ENCODE results near the gene CD52. TPM values are rescaled to one million over a fixed set of nuclear protein-coding genes. Genes with fewer than 3 reads are reported as not detected.

The CD52 gene
- total RNA-seq, 1 experiment from 2014 or later = 2.8 TPM

DNA sequence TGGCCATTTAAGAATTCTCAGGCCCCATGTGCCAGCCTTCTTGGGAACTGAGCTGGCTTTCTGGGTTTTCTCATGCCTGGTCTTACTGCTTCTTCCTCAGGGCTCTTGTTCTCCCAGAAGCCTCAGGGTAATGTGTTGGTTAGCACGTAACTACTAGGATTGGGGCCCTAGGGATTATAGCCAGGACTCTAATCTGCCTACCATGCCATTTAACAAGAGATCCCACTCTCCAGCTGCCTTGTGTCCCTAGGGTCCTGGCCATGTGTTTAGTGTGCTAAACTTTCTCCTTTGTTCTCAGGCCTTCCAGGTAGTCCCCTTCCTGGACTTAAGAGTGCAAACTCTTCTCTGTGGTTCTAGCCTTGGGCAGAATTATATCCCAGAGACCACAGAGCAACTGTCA, 40.0 kb upstream of the CD52 start:
- H3K27me3 Mint-ChIP-seq (ENCODE audit: low read depth) = no peaks in the 10 kb centered on the region
- no peaks in the 10 kb centered on the region for H3K9me3 Mint-ChIP-seq
- CTCF ChIA-PET = interaction anchor here (0.6 to 1.3 kb wide), 2 partner anchors 86 to 139 kb away, joined by 3 to 4 read pairs; no protein-coding TSS in a partner anchor
- H3K4me1 Mint-ChIP-seq = peaks cover 35% of the 10 kb centered on the region
- H3K4me3 Mint-ChIP-seq = no peak overlapping the region
- H3K36me3 Mint-ChIP-seq = peaks cover 53% of the 10 kb centered on the region
- no peak overlapping the region for H3K27ac Mint-ChIP-seq
- POLR2A ChIA-PET = no interaction called here
- no peak for DNase-seq (ENCODE audit: low spot score)
- ATAC-seq = no peak
- TF ChIP-seq, protein P1, sequence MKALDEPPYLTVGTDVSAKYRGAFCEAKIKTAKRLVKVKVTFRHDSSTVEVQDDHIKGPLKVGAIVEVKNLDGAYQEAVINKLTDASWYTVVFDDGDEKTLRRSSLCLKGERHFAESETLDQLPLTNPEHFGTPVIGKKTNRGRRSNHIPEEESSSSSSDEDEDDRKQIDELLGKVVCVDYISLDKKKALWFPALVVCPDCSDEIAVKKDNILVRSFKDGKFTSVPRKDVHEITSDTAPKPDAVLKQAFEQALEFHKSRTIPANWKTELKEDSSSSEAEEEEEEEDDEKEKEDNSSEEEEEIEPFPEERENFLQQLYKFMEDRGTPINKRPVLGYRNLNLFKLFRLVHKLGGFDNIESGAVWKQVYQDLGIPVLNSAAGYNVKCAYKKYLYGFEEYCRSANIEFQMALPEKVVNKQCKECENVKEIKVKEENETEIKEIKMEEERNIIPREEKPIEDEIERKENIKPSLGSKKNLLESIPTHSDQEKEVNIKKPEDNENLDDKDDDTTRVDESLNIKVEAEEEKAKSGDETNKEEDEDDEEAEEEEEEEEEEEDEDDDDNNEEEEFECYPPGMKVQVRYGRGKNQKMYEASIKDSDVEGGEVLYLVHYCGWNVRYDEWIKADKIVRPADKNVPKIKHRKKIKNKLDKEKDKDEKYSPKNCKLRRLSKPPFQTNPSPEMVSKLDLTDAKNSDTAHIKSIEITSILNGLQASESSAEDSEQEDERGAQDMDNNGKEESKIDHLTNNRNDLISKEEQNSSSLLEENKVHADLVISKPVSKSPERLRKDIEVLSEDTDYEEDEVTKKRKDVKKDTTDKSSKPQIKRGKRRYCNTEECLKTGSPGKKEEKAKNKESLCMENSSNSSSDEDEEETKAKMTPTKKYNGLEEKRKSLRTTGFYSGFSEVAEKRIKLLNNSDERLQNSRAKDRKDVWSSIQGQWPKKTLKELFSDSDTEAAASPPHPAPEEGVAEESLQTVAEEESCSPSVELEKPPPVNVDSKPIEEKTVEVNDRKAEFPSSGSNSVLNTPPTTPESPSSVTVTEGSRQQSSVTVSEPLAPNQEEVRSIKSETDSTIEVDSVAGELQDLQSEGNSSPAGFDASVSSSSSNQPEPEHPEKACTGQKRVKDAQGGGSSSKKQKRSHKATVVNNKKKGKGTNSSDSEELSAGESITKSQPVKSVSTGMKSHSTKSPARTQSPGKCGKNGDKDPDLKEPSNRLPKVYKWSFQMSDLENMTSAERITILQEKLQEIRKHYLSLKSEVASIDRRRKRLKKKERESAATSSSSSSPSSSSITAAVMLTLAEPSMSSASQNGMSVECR (CRISPR knock-in tag; IDR thresholded peaks at IDR 0.05; ENCODE audit: borderline replicate concordance) = no peak
- TF ChIP-seq, protein P2, sequence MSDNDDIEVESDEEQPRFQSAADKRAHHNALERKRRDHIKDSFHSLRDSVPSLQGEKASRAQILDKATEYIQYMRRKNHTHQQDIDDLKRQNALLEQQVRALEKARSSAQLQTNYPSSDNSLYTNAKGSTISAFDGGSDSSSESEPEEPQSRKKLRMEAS (CRISPR knock-in tag; IDR thresholded peaks at IDR 0.05) = no peak
- no peak for TF ChIP-seq SMAD4 (CRISPR knock-in tag; IDR thresholded peaks at IDR 0.05)
- TF ChIP-seq TEAD4 (CRISPR knock-in tag; IDR thresholded peaks at IDR 0.05) = no peak
- TF ChIP-seq, protein P3, sequence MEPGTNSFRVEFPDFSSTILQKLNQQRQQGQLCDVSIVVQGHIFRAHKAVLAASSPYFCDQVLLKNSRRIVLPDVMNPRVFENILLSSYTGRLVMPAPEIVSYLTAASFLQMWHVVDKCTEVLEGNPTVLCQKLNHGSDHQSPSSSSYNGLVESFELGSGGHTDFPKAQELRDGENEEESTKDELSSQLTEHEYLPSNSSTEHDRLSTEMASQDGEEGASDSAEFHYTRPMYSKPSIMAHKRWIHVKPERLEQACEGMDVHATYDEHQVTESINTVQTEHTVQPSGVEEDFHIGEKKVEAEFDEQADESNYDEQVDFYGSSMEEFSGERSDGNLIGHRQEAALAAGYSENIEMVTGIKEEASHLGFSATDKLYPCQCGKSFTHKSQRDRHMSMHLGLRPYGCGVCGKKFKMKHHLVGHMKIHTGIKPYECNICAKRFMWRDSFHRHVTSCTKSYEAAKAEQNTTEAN (CRISPR knock-in tag; IDR thresholded peaks at IDR 0.05) = no peak
- TF ChIP-seq JAZF1 (CRISPR knock-in tag; IDR thresholded peaks at IDR 0.05) = no peak
- TF ChIP-seq, protein P4, sequence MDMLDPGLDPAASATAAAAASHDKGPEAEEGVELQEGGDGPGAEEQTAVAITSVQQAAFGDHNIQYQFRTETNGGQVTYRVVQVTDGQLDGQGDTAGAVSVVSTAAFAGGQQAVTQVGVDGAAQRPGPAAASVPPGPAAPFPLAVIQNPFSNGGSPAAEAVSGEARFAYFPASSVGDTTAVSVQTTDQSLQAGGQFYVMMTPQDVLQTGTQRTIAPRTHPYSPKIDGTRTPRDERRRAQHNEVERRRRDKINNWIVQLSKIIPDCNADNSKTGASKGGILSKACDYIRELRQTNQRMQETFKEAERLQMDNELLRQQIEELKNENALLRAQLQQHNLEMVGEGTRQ (CRISPR knock-in tag; IDR thresholded peaks at IDR 0.05) = no peak
- no peak for TF ChIP-seq NFATC4 (CRISPR knock-in tag; IDR thresholded peaks at IDR 0.05)
- TF ChIP-seq, protein P5, sequence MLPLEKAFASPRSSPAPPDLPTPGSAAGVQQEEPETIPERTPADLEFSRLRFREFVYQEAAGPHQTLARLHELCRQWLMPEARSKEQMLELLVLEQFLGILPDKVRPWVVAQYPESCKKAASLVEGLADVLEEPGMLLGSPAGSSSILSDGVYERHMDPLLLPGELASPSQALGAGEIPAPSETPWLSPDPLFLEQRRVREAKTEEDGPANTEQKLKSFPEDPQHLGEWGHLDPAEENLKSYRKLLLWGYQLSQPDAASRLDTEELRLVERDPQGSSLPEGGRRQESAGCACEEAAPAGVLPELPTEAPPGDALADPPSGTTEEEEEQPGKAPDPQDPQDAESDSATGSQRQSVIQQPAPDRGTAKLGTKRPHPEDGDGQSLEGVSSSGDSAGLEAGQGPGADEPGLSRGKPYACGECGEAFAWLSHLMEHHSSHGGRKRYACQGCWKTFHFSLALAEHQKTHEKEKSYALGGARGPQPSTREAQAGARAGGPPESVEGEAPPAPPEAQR (CRISPR knock-in tag; IDR thresholded peaks at IDR 0.05) = no peak

DNA sequence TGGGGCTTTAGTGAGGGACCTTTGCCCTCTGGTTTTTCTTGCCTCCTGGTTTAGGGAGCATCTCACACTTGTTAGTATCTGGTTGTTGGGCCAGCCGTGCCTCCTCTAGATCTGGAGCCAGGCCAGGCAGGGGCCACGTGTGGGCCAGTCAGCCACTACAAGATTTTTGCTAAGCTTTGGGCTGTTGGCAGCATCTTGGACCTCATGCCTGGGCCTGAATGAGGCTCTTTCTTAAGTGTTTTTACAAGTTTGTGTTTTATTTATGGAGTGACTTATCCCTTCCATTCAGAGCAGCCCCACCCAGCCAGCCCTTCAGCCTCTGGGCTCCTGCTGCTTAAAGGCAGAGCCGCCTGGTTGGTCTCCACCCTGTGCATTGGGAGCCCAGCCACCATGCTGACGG, 39.5 kb upstream of the CD52 start:
- Mint-ChIP-seq H3K36me3 (peaks cover 47% of the 10 kb centered on the region), H3K27ac (no peak overlapping the region), H3K4me3 (no peak overlapping the region), H3K27me3 (ENCODE audit: low read depth) (no peaks in the 10 kb centered on the region), H3K4me1 (peaks cover 41% of the 10 kb centered on the region), H3K9me3 (no peaks in the 10 kb centered on the region)
- CTCF ChIA-PET = interaction anchor here (1.3 to 1.8 kb wide), 2 partner anchors 113 to 139 kb away, joined by 4 to 17 read pairs; no protein-coding TSS in a partner anchor
- DNase-seq (ENCODE audit: low spot score) (no peak), ATAC-seq (no peak)
- TF ChIP-seq ZNF416 (CRISPR knock-in tag; IDR thresholded peaks at IDR 0.05) = no peak
- TF ChIP-seq CREB1 (CRISPR knock-in tag; IDR thresholded peaks at IDR 0.05) = no peak
- no peak for TF ChIP-seq NFE2L1 (CRISPR knock-in tag; IDR thresholded peaks at IDR 0.05)
- TF ChIP-seq, protein P6, sequence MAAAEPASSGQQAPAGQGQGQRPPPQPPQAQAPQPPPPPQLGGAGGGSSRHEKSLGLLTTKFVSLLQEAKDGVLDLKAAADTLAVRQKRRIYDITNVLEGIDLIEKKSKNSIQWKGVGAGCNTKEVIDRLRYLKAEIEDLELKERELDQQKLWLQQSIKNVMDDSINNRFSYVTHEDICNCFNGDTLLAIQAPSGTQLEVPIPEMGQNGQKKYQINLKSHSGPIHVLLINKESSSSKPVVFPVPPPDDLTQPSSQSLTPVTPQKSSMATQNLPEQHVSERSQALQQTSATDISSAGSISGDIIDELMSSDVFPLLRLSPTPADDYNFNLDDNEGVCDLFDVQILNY (CRISPR knock-in tag; IDR thresholded peaks at IDR 0.05) = no peak
- TF ChIP-seq NR3C1 (CRISPR knock-in tag; conservative IDR thresholded peaks at IDR 0.05; ENCODE audit: low read depth) = no peak
- TF ChIP-seq, protein P7, sequence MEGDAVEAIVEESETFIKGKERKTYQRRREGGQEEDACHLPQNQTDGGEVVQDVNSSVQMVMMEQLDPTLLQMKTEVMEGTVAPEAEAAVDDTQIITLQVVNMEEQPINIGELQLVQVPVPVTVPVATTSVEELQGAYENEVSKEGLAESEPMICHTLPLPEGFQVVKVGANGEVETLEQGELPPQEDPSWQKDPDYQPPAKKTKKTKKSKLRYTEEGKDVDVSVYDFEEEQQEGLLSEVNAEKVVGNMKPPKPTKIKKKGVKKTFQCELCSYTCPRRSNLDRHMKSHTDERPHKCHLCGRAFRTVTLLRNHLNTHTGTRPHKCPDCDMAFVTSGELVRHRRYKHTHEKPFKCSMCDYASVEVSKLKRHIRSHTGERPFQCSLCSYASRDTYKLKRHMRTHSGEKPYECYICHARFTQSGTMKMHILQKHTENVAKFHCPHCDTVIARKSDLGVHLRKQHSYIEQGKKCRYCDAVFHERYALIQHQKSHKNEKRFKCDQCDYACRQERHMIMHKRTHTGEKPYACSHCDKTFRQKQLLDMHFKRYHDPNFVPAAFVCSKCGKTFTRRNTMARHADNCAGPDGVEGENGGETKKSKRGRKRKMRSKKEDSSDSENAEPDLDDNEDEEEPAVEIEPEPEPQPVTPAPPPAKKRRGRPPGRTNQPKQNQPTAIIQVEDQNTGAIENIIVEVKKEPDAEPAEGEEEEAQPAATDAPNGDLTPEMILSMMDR (IDR thresholded peaks at IDR 0.05) = no peak
- POLR2A ChIA-PET = no interaction called here

All from WTC11 (cell line).